Measurements from ENCODE around the gene GLB1L3.
"Not testable (repeated sequence)": the region's sequence is repeated elsewhere in the genome, so short reads cannot be mapped to it uniquely, and the experiment has no call there.

The GLB1L3 gene

DNA sequence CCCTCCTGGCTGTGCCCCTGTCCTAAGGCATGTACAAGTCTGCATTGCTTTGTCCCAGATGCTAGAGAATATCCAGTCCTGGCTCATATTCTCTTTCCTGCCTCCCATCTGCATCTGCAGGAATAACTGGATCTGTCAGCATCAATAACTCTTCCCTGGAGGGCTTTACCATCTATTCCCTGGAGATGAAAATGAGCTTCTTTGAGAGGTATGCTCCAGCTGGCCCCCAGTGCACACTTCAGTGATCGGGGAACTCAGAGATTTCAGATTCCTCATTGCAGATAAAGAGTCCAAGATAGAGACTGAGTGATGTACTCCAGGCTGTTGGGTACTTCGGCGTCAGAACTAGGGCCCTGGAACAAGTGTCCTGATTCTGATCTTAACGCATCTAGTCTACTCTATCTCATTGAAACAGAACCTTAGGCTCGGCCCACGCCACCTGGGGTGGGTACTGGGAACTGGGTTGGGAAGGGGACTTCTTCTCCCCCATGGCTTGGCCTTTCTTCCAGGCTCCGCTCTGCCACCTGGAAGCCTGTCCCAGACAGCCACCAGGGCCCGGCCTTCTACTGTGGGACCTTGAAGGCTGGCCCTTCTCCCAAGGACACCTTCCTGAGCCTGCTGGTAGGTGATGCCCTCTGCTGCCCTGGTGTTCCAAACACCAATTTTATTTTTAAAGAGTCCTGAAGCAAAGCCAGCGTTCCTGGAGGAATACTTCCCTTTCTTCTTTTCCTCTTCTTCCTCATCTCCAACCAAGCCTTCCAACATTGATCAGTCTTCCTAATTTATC lies 37.8 kb downstream of the GLB1L3 start:
- DNase-seq (ENCODE audit: low spot score), result no peak

DNA sequence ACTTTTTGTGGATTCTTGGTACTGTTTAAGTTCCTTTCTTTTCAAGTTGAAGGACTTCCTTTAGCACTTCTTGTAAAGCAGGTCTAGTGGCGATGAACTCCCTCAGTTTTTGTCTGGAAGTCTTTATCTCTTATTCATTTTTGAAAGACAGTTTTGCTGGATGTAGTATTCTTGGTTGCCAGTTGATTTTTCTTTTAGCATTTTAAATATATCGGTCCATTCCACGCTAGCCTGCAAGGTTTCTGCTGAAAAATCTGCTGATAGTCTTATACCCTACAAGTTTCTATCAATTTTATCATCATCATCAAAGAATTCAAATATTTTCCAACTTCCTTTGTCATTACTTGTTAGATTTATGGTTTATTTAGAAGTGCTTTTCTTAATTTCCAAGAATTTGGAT lies 40.9 kb downstream of the GLB1L3 start:
- no peak for DNase-seq (ENCODE audit: low spot score)

DNA sequence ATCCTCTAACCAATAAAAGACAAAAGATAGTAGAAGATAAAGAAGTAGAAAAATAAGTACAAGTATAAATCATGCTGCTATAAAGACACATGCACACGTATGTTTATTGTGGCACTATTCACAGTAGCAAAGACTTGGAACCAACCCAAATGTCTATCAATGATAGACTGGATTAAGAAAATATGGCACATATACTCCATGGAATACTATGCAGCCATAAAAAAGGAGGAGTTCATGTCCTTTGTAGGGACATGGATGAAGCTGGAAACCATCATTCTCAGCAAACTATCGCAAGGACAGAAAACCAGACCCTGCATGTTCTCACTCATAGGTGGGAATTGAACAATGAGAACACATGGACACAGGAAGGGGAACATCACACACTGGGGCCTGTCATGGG lies 45.2 kb downstream of the GLB1L3 start:
- not testable (repeated sequence) for DNase-seq (ENCODE audit: low spot score)

DNA sequence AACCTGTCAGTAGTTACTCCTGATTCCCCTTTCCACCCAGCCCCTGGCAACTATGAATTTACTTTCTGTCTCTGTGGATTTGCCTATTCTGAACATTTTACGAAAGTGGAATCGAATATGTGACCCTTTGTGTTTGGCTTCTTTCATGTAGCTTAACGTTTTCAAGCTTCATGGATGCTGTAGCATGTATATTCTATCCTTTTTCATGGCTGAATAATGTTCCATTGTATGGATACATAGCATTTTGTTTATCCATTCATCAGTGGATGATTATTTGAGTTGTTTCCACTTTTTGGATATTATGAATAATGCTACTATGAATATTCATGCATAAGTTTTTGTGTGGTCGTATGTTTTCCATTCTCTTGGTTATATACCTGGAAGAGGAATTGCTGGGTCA lies 46.4 kb downstream of the GLB1L3 start:
- no peak for DNase-seq (ENCODE audit: low spot score)

DNA sequence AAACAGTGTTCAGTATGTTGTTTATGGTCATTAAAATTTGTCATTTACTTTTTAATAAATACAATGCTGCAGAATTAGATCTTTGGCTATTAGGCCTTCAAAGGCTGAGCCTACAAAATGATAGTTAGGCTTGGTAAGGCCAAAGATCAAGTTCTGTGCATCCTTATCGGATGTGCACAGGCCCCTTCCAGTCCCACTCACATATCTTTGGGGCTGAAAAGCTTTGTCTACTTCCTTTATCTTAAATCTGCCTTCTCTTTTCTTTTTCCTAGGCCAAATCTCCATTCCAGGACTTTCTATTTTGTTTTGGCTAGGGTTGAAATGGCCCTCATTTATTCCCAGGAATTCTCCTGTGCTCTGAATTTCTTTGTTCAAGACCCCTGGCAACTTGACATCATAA lies 52.3 kb downstream of the GLB1L3 start:
- no peak for DNase-seq (ENCODE audit: low spot score)

DNA sequence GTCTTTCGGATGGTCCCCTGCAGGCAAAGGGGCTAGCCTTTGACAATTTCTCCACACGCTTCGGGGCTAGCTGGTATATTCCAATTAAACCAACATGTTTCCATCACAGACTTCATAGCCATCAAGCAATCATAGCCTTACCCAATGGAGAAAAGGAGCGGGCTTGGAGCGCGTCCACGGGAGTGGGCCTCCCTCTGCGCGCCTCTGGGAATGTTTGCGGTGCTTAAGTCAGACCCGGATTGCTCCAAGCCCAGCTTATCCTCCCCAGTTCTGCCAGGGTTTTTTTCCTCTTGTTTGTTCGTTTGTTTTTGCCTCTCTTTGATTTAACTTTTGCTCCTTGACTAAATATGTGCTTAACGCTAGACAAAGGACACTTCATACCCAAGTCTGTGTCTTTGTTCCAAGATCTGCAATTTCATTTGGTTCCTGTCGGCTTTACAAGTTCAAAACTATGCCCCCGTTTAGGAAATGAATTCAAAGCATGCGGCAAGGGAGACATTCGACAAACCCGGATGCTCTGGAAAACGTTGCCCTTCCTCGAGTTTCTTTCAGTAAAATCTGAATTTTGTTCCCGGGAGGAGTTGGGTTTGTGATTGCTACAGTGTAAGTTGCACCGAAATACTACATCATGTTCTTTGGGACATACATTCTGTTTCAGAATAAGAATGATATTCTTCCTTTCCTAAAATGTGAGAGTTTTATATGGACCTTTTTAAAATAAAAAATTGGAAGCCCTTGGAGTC lies 54.6 kb downstream of the GLB1L3 start:
- no peak for DNase-seq (ENCODE audit: low spot score)

DNA sequence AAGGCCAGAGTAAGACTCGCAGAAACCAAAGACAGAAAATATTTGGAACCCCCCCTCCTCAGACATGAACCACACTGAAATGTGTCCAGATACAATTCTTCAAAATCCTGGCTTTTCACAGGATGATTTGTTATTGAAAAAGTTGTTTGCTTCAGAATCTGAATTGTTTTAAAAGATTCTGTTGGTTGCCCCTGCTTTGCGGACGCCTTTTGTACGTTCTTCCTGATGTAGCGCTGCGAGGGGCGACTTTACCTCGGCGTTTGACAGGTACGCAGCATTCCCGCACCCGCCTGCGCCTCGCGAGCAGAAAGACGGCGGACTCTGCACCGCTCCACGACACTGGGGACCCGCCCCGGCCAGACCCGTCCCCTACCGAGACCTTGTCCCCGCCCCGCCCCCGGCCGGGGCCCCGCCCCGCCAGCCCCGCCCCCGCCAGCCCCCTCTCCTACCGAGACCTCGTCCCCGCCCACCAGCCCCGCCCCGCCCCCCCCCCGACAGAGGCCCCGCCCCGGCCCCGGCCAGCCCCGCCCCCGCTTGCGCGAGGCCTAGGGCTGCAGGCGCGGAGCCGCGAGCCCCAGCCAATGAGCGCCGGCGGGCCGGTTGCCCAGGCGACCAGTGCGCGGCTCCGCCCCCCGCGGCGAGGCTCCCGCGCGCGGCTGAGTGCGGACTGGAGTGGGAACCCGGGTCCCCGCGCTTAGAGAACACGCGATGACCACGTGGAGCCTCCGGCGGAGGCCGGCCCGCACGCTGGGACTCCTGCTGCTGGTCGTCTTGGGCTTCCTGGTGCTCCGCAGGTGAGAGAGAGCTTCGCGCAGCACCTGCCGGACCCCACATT lies 55.4 kb downstream of the GLB1L3 start, which contains the start of gene GLB1L2:
Gene GLB1L2 (plus strand): TSS at position 635 of the 835 bp plus-strand sequence. CDS start 74 bp downstream, at position 709.
- peak; percentile 86 for DNase-seq (ENCODE audit: low spot score)

DNA sequence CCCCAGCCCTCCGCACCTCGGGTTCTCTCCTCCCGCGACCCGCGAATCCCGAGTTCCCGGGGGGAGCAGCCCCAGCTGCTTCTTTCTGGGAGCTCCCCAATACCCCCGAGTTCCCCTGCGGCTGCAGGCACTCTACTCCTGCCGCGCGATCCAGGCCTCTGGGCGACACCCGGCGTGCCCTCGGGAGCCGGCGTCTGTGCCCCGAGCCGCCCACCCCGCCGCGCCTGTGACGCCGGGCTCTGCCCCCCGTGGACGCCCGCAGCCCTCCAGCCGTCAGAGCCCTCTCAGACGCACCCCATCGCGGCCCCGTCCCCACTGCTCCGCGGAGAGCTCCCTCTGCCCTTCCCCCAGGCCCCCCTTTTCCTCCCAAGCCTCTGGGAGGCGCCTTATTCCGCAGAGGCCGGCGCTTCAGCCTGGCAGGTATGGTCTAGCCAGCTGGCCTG lies 56.0 kb downstream of the GLB1L3 start:
- no peak for DNase-seq (ENCODE audit: low spot score)

DNA sequence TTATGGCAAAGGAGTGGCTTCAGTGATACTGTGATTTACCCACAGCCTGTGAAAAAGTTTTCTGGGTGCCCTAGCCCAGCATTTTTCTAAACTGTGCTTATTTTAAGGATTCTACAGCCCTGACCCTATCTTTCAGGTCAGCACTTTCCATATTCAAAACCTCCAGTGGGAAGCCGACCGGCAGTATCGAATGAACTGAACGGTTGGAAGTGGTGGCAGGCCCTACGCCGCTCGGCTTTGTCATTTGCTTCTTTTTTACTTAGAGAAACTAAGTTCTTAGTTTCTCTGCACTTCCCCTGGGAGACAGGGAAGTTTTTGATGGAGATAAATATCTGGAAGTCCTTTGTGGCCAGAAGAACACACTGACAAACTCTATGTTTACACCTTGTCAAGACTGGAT lies 56.6 kb downstream of the GLB1L3 start:
- DNase-seq (ENCODE audit: low spot score), result no peak

DNA sequence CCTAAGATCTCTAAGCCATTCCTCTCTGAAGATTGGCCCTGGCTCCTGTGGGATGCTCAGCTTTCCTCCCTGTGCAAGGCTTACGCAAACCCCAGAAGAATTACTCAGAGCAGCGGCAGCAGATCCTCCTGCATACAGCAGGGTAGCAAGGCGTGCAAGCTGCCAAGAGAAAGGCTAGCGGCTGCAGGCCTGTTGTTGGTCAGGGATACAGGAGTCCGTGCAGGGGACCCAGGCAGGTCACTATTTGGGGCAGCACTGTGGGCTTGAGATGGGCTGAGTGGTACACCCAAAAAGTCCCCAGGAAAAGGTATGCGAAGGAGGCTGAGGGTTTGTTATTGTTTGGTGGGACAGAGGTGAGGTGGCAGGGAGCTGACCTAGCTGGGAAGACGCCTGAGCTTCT lies 57.1 kb downstream of the GLB1L3 start:
- DNase-seq (ENCODE audit: low spot score), result no peak

DNA sequence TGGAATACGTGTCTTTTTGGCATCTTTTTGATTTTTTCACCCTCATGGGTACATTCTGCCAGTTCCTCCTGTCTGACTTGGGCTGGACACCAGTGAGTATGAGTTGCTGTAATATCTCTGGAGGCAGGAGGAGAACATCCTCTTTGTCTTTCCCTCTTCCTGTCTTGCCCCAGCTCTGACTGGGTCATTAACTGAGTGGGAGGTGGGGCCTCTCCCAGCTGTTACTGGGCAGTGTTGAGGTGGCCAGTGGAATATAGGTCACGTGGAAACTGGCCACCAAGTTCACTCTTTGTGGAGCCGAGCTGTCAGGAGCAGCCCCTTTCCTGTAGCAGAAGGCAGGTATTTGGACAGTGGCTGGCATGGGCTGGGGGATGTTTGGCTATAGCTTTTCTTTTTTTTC lies 57.8 kb downstream of the GLB1L3 start:
- DNase-seq (ENCODE audit: low spot score), result peak; percentile 45

DNA sequence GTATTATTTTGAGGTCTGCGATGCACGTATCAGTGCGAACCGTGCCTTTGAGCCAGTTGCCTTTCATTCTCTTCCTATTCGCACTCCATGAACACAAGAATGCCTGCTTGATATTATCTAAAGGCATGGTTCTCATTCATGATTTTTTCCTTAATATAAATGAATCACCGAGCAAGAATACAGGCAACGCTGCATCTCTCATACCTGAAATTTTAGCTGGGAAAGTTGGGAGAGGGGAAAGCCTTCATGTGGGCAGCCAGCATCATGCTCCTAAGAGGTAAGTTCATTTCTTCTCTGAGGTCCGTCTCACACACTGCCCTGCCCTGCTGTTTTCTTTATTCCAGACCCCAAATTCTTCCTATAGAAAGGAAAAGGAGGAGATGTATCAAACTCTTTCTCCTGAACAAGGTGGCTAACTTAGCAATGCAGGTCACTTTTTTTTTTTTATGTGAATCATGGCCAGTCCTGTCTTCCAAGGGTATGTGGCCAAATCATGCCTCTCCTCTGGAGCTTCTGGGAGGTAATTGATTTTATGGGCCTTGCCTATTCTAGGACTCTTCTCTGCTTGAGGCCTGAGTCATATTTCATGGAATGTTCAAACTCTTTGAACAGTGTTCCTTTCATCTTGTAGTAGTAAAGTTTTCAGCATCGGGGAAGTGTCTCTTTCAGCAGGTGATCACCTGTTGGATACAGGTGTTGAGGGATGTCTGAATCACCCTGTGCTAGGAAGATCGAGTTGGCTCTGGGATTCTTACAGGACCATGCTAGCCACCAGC lies 58.8 kb downstream of the GLB1L3 start:
- no peak for DNase-seq (ENCODE audit: low spot score)

DNA sequence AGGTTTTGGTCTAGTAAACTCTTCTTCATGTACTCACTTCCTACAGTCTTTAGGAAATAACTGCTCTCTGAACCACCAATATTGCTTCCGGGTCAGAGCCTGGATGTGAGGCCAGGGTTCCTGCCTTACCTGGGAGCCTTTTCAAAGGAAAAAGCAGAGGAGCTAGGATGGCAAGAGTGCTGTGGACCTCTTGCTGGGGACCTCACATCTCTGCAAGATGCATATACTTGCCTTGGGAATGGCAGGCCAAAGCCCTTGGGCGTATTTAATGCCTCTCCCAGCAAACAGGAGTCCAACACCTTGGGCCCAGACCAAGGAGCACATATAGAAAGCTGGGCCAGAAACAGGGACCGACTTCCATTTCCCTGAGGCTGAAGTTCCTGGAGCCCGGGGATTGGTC lies 60.9 kb downstream of the GLB1L3 start:
- DNase-seq (ENCODE audit: low spot score), result no peak

DNA sequence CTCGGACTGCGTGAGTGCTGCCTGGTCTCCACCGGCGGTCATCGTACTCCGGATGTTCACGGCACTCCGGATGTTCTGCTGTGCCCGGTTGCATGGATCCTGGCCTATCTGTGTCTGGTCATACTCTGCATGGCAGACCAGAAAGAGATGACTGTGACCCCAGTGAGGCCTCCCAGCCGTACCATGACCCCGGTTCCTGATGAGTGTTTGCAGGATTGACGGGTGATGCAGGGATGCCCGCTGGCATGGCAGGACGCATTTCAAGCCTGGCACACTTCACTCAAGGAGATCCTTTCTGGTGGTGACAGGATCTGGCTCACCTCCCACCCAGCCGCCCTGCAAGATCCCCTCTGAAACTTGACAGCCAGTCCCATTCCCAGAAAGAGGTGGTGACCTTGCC lies 61.9 kb downstream of the GLB1L3 start:
- DNase-seq (ENCODE audit: low spot score), result no peak

DNA sequence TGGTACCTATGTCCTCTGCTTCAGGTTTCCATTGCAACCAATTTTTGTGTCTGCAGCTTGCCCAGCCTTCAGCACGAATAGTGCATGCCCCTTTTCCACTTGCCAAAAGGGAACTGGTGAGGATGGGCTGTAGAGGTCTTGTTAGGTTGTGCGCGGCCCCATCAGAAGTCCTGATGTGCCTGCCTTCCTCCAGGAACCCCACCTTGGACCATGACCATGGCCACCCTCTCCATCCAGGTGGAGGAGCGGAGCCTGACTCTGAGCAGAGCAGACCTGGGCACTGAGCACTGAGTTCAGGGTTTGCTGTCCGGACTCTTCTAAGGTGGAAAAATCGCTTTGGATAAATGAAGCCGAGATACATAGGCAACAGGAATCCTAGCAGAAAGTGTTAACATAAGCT lies 62.5 kb downstream of the GLB1L3 start:
- no peak for DNase-seq (ENCODE audit: low spot score)

DNA sequence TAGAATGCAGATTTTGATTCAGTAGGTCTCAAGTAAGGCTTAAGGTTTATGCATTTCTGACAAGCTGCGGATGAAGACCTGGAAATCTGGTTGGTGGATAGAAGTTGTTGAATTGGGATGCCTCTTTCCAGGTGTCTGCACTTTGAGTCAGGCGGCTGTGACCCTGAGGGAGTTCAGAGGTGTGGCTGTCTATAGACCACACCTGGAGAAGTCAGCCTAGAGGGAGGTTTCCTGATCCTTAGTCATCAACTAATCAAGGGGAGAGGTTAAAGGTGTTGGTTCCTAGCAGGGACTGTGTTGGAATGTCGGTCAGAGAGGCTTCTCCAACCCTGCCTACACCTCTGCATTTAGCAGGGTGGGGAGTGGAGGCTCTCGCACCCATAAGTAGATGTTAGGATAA lies 63.6 kb downstream of the GLB1L3 start:
- no peak for DNase-seq (ENCODE audit: low spot score)

DNA sequence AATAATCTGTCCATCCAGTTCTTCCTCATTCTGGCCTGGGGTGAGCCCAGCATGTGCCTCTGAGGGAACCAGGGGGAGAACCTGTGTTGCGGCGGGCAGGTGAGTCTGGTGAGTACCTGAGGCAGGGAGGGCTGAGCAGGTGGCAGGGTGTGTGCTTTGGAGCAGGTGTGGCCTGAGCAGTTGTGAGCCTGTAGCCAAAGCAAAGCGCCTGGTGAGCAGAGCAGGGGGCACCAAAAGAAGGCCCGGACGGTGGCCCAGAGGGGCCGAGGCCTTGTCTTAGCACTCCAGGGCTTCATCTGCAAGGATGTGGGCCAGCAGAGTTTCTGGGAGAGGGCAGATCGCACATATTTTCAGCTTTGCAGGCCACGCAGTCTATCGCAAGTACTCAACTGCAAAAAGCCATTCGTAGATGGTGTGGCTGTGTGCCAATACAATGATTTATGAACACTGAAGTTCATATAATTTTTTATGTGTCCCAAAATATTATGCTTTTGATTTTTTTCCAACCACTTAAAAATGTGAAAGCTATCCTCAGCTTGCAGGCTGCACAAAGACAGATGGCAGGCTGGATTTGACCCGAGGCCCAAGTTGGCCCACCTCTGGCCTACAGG lies 64.3 kb downstream of the GLB1L3 start:
- DNase-seq (ENCODE audit: low spot score), result no peak

DNA sequence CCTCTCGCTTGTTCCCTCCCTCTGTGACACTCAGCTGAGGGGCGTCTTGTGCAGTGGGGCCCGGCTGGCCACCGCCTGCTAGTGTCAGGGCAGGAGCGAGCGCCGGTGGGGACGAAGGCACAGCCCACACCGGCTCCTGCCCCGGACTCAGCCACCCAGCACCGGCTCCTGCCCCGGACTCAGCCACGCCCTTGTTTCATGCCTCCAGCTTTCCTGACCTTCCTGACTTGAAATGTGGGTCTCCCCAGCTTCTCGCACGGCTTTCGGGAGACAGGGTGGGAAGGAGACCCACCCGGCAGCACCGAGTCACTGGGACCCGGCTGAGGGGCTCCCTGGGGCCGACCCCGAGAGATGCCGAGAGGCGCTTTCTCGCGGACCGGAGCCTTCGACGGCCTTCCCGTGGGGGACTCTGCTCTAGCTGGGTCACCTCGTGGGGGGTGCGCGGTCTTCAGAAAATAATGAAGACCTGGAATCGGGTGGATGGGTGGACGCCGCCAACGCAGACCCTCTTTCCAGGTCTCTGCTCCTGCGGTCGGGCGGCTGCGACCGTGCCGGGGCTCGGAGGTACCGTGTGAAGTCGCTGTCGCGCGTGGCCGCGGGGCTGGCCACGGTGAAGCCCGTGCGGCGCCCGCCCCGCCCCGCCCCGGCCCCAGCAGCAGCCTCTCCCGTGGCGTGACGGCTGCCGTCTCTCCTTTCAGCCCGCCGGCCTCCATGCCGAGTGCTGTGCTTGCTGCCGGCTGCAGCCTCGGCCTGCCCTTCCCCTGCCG lies 65.8 kb downstream of the GLB1L3 start:
- DNase-seq (ENCODE audit: low spot score), result no peak

DNA sequence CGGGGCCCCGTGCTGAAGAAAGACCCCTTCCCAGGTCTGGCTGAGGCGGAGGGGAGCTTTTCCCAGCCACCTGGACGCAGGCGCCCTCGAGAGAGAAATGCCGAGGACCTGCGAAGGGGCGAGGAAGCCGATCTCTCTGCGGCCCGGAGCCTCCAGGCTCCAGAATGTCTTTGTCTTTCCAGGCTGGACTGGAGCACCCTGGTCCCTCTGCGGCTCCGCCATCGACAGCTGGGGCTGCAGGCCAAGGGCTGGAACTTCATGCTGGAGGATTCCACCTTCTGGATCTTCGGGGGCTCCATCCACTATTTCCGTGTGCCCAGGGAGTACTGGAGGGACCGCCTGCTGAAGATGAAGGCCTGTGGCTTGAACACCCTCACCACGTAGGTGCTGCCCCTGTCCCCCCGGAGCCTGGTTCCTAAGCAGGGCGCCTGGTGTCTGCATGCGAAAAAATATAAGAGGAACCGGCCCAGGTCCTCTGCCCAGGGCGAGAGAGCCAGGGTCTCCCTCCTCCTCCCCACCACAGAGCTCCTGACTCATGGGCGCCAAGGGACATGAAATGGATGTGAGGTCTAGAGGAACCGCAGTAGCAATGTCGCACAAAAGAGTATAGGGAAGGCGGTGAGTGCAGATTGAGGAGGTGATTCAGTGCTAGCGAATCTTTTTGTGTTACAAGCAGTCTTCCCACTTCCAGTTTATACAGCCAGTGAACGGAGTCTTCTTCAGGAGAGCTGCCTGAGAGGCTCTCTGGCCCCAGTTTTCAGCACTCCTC lies 66.6 kb downstream of the GLB1L3 start:
- DNase-seq (ENCODE audit: low spot score), result no peak

DNA sequence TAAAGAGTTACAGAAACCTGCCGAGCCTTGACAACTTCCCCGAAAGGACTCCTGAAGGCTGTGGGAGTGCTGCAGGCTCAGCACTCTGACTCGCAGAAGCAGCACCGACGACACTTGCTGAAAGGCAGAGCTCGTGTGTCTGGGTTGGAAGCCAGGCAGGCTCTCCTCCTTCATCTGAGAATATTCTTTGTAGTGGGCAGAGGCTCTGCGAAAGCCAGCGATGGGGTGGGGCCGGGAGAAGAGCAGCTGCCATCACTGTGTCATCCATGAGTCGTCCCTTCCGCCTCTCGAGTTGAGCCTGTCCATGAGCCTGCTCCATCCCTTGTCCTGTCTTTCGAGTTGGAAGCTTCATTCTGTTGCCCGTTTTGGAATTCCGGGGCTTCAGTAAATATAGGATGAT lies 67.5 kb downstream of the GLB1L3 start:
- no peak for DNase-seq (ENCODE audit: low spot score)

Data from COLO829 (cell line).